HL-60/S4 treated with retinoic acid at 250 ng/mL for 4 days and 3 days (cell line): ENCODE measurements around the gene NR2F2.

Experiments used
- in situ Hi-C: fragments of 300-500 bp; cut with MboI; formaldehyde crosslinking; loops from 2 replicates; pipeline ENCODE4 v1.7.0; 2022; ENCODE audit warnings: low sequenced_read_pairs

NR2F2 gene

DNA sequence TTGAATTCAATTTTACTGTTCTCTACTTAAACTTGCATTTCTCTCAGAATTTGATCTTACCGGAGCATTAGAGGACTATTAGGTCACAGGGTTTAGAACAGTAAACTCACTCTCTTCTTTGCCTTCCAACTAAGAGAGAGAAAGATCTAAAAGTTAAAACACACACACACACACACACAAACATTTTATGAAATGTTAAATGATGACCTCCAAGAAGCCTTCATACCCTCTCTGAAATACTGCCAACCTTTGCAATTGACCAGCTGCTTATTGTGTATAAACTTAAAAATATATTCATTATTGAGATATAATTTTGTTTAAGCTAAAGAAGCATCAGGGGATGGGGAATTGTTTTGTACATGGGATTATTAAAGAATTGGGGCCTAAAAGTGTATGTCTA is 15.5 kb upstream of the NR2F2 start:
- in situ Hi-C loops = no loop called here

DNA sequence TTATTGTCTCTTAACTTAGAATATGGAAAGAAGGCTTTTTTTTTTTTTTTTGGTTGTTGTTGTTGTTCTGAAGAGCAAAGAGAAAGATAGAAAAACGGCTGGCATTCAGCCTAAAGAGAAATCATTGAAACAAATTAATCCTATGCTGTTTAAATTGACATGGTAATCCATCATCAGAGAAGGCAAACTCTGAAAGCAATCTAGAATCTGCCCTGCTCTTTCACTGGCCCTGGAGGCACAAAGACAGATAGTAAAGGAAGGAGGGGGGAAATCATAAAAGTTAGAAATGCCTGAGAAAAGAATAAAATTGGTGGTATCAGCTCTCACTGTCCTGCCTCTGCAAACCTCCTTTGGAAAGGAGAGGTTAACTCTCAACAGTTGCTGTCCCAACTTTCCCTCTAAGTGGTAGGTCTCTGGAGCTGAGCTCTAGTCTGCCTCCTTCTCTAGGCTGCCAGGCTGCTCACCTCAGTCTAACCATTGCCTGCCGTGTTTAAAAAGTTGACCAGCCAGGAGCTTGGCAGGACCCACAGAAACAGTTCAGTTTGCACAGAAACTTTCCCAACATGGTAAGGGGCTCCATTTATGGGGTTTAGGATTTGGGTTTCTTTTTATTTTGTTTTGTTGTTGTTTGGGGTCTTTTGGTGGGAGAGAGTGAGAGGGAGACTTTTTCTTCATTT is 13.4 kb upstream of the NR2F2 start:
- in situ Hi-C loops = no loop called here

DNA sequence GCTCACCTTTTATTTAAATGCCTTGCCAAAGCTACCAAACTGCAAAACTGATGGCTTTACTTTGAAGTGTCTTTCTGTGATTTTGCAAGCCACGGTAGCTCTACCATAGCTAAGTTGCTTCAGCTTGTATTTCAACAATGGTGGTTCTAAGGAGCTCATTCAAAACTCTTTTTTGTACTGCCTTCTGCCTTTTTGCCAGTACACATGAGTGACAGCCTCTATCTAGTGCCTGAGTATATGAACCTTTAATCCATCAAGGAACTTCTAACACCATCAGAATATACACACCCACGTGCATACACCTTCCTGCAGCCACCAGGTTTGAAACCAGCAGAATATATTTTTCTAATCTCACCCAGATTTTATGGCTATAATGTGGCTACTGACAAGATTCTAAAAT is 10.4 kb upstream of the NR2F2 start:
- in situ Hi-C loops = no loop called here

DNA sequence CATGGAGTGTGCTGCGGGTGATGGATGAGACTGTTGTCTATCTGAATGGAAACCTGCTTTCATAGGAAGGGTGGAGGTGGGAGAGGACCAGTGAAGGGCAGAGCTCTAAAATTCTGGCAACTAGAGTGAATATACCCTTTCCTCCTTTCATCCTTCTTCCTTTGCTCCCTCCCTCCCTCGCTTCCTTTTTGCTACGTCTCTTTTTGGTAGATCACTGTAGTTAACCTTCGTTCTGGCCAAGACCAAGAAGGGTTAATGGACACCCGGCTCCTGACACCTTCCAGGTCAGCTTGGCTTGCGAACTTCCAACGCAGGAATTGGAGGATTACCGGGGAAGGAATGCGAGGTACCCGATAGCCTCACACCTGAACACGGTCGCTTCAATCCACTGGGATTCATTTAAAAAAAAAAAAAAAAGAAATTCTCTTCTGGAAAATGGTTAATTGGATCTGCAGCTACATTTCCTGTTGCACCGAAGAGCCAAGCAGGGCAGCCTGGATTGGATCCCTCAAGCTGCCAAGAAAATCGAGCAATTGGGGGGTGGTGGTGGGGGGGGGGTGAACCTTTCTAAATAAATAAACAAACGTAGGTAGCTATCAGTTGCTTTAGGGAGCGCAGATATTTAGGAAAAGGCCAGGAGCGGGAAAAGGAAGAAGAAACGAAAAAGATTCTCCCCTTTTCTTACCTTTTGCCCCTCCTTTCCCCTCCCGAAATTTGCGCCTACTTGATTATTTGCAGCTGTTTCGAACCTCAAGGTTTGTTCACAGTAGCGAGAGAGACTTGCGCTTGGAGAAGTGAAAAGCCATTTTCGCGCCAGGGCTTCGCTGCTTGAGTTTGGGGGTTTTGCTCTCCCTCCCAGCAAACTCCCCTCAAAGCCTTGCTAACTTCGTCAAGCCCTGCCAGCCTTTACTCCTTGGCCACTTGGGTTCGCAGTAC is 9.5 kb upstream of the NR2F2 start:
- in situ Hi-C loops = no loop called here

DNA sequence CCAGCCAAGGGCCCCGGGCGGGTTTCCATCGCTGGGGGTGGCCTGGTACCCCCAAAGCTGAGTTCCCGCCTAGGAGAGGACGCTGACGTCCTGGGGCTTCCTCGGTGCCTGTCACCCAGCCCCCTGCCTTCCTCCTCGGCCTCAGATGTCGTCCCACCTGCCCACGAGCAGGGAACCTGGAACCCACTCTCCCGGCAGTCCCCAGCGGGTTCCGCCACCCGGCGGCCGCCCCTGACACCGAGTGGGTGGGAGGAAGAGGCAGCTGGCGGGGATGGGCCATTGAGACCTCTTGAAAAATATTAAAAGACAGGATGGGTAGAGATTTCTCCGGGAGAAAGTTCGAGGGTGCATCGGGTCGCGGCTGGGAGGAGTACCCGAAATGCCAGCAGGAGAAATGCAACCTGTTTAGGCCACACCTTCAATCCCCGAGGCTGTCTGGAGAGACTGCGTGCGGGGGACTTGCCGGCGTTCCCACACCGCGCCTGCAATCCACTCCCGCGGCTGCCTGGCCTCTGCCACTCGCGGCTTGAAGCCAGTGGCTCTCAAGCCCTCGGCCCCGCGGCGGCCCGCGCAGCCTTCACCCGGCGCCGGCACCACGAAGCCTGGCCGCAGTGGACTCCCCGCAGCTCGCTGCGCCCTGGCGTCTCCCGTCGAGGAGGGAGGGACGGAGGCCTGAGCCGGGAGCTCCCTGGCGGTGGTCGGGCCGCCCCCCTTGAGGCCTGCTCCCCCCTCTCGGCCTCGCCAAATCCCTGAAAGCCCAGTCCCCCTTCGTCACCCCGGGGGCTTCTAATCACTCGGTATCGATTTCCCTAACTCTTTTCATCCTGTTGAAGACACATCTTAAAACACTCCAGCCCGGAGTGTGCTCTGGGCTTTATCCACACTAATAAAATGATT is 8.6 kb upstream of the NR2F2 start:
- in situ Hi-C loops = no loop called here

DNA sequence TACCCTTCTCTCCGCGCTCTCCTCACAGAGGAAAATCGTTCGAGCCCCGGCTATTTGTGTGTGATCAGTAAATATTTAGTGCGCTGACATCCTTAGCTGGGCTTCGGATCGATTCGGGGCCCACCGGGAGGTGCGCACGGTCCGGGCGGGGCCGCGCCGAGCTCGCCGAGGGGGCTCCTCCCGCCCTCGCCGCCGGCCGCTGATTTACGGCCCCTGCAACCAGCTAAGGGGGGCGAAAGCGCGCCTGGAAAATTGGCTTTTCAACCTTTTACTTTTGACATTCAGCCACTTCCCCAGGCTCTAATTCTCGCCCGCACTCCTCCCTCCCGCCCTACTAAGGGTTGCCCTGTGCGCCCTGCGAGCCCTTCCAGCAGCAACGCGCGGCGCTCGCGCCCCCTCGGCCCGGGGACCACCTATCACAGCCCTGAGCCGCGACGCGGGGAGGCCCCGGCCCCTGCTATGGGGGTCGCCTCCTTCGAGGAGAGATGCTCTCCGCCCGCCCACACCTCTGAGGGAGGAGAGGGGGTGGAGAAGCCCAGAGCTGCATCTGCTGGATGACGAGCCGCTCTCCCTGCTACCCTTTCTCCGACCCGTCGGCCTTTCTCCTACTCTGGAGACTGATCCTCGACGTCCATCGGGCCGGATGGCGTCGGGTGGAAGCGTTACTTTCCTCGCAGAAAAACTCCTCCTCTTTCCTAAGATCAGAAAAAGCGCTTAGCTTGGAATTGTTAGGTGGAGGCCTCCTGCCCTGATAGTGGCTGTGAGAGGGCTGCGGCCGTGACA is 7.8 kb upstream of the NR2F2 start:
- in situ Hi-C loops = no loop called here

DNA sequence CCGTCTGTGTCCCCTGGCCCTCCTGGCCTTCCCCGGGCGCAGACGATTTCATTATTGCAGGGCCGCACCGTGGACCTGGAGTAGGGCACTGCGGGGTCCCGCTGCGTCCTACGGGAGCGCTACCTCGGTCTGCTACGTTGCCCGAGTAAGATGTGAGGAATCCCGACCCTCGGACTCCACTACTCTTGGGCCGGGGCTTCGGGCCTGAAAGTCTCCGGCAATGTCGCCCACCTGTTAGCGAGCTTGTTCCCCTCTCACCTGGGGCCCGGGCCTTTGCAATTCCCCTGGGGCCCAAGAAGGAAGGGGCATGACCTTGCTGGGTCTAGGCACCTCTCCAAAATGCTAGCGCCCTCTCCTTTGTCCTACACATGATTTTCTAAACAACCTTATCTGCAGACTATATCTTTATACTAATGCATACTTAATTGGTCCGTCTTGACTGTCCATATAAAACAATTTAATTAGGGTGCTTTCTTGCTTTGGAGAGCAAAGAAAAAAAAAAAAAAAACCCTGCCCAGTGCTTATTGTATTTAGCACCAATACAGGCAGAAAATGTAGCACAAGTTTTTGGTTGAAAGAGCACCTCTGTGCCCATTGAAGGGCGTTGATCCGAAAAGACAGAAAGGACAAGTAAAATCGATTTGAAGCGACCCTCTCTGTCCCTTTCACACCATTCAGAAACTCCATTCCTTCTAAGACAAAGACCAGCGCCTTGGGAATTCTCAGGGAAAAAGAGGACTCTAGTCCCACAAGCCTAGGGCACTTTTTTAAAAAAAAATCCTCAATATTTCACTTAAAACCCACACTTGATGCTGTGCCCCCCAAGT is 7.0 kb upstream of the NR2F2 start:
- in situ Hi-C loops = no loop called here

DNA sequence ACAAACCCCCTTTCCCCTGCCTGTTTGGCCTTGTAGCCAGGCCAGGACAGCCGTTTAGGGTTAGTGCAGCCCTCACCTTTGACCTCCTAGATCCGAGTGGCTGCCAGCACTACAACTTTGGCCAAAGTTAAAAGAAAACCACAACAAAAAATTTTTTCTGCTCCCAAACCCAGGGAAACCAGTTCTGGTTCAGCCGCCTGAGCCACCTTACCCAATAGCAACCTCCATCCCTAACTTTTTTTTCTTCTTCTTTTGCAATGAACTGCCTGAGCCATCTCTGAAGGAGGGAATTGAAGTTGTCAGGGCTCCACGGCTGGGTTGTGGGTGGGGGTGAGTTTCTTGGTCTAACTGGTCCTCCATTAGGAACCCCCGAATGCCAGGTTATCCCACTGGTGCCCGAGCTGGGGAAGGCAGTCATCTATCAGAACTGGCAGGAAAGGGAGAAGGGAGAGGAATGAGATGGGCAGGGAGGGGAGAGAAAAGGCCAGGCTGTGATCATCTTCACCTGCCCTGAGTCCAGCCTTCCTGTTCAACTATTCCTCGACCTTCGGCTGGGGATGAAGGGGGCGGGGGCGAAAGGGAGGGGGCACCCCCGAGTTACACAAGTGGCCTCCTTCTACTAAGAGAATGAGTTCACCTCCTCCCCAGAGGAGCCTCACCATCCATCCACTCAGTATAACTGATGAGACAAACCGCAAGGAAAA is 6.2 kb upstream of the NR2F2 start:
- in situ Hi-C loops = no loop called here

DNA sequence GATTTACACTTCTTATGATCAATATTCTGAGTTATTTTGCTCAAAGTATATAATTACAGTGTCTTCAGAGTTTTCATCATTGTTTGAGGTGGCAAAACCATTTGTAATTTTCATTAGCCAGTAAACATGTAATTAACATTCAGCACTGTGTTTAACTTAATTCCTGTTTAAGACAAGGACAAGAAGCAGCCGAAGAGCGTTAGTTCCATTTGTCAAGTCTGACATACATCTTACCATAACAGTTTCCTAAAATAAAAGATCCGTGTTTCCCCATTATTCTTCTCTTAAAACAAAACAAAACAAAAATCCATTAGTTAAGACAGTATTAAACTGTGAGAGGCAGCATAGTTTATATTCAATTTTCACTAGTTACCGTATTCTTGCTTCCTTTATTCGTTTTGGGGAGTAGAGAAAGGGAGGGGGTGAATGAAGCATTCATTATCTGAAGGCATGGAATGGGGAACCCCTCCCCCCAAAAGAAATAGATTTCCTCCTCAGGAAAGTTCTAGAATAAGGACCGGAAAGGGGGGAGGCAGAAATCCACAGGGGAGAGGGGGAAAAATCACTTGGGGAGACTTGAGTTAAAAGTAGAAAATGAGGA is 5.5 kb upstream of the NR2F2 start:
- in situ Hi-C loops = no loop called here

DNA sequence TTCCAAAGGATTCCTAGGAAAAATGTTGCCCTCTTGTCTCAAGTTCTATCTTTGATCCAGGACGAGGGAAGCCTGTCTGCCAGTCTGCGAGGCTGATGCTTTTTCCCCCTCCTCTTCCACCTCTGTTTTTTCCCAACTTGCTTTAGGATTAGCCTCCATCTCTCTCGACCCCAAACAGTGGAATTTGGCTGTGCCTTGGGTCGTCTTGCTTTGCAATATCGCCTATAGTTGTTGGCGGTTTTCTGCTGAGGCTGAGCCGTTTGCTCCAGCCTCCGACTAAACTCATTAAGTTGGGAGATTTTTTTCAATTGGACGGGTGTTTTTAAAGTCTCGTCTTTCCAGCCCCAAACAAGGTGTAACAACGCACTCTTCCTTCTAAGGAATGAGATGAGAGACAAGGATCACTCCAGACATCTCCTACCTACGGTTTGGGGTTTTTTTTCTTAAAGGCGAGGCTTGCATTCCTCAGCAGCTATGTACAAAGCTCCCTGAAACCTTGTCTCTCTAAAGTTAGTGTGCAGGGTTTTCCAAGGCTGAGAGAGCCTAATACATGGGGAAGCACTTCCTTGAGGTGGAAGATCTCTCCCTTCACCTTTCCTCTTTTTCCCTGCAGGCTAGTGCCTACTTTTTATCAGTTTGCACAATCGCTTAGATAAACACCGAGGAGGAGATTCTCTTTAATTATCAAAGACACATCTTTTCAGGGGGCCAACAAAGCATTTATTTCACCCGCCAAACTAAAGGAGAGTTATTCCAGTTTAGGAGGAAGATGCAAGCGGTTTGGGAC is 4.8 kb upstream of the NR2F2 start:
- in situ Hi-C loops = no loop called here

DNA sequence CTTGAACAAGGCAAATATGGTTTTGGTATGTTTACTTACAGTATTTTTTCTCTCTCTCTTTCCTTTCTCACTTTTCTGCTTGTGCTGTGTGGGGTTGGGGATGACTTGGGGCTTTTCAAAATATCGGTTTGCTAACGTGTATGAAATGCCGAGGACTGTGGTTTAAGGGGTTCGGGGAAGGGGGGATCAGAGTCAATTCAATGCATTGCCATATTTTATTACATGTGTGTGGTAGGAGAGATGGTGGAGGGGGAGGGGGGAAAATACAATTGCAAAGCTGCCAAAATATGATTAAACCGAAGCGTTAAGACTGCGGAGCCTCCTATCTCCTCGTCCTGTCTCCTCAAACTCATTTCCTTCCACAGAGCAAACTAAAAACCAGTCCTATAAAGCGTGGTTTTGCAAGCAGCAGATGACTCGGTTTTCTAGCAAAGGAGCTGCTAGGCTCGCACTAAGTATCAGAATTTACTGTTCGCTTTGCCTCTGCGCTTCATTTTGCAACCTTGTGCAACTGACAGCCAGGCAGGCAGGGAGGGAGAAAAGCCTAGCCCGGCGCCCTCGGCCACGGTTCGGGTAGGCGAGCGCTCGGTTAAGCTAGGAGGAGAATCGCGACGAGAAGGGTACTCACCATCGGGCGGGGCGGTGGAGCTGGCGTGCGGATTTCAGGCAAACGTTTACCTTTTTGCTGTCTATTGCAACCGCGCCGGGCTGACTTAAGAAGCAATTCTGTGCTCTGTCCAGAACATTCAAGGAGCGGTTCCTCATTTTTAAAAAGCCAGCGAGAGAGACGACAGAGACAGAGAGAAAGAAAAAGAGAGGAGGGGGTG is 4.0 kb upstream of the NR2F2 start:
- in situ Hi-C loops = no loop called here

DNA sequence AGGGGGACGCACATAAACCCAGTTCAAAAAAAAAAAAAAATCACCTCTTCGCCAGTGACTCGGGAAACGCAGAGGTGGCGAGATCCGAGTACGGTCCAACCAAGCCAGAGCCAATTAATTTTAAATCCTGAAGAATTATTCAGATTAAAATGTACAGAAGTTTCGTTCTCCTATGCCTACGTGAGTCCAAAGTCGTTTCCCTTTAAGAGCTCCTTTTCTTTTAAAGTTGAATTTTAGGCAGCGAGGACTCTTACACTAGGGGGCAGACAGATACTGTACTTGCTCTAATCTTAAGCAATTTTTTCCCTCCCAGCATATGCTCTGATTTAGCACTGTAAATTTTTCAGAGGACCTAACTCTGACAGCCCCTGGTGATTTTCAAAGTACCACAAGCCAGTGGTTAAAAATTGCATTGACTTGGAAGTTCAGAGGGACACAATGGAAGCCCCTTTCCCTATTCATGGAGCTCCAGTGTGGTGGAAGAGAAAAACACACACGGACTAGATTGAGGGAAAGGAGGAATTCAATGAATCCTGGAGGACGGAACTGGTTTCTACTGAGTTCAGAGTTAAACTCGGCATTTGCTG is 3.3 kb upstream of the NR2F2 start:
- in situ Hi-C loops = no loop called here

DNA sequence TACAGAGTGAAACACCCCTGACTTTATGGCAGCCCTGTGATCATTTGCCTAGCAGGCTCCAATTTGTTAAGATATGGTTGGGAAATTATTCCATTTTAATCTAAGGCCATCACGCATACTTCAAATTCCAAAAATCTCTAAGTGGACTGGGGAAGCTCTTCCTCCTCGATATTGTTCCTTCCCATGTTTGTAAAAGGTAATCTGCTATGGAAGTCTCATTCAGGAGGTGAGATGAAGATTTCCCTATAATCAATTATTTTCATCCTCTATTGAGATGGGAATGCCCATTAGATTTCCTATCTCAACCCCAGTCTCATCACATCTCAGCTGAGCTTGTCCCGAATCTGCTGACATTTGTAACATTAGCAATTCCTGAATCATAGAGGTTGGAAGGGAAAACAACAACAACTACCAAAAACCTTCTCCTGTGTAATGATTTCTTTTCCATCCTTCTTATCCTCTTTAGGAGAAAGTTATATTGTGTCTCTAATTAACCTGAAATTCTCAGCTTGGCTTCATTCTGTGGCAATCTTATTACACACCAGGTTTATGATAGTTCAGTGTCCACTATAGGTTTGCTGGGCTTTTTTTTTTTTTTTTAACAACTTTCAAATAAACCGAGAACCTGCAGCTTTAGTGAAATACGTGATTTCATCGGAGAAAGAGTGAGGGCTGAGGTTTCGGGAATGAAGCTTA is 2.2 kb upstream of the NR2F2 start:
- in situ Hi-C loops = no loop called here

DNA sequence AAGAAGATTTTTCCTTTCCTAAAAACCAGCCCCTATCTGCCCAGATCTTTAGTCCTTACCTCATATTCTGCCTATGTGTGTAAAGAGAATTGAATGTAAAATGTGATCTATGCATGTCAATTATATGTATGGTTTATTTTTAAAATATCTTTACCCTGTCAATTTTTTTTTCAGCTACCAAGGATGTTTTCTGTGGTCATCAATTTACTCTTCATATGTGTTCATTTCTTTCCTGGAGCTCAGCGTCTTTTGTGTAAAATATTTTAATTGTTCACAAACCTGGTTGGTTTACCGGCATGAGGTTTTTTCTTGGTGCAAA is 1.7 kb upstream of the NR2F2 start:
- in situ Hi-C loops = no loop called here

DNA sequence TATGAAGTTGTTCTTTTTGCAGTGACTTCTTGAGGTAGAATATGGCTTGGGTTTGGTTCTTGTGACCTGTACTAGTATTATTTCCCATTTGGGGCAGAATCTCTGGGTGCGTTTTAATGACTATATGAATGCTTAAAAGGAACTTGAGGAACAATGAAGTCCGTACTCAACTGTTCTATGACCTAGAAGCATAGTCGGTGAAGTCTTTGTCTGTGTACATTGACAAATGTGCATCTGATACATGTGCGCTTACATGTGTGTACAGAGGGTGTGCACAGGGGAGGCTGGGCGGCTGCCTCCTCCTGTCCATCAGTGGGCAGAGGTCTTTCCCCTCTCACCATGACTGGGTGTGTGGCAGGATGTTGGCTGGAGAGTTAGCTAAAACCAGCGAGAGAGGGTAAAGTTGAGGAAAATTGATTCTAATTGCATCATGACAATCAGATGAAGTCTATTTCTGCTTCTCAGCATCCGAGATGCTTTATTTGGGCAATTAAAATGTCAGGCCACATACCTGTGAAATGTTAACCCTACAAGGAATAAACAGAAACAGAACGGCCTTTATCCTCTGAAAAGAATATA is 1.0 kb upstream of the NR2F2 start:
- in situ Hi-C loops = no loop called here

DNA sequence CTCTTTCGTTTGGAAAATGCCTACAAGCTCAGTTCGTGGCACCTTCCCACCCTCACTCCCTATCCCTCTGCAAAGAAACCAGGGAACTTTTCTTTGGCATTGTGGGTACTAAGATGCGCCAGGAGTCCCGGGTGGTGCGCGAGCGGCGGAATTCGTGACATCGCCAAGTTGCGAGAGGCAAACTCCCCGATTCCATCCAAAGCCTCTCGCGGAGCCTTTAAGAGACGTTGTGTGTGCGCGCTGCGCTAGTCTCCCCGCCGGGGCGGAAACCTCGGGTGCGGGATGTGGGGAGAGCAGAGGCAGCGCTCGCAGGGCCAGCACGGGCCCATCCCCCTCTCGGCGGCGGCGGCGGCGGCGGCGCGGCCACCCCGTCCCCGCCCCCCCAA is 443 bp upstream of the NR2F2 start:
- in situ Hi-C loops = no loop called here
